GM12891 (cell line): ENCODE measurements around the gene TNFSF13.

Experiments
- PAX5 ChIP-seq: IDR thresholded peaks from 2 replicates; pipeline ENCODE4 v1.6.1; 2011; ENCODE audit warnings: low read length, moderate library complexity, mild to moderate bottlenecking; ENCODE audit not compliant: insufficient read depth, severe bottlenecking
- POLR2A ChIP-seq: IDR thresholded peaks from 2 replicates; pipeline ENCODE4 v1.6.1; 2011; ENCODE audit warnings: low read depth, low read length, control low read depth
- POLR2AphosphoS5 ChIP-seq: IDR thresholded peaks from 2 replicates; pipeline ENCODE4 v1.6.1; 2011; ENCODE audit warnings: low read depth, low read length, control low read depth
- TAF1 ChIP-seq: IDR thresholded peaks from 2 replicates; pipeline ENCODE4 v1.6.1; 2011; ENCODE audit warnings: low read depth, low read length, control low read depth

GRCh38 chr17:7561028-7561575 is 2.6 kb downstream of the TNFSF13 start:
- TF ChIP-seq POLR2A (peak; percentile 25; the same call in 1 of the 2 replicates), TAF1 (no peak), POLR2AphosphoS5 (no peak), PAX5 (no peak)
